Measurements from ENCODE around the gene SHC3. TPM values are rescaled to one million over a fixed set of nuclear protein-coding genes. Genes with fewer than 3 reads are reported as not detected.

SHC3 gene
- total and polyA plus RNA-seq, 2 experiments from 2014 or later = 0.30 to 0.54 TPM

- TF ChIP-seq EZH2phosphoT487 (IDR thresholded peaks at IDR 0.05; ENCODE audit: insufficient read depth, low read depth) (no peak), EZH2 (IDR thresholded peaks at IDR 0.05; ENCODE audit: insufficient read depth, poor library complexity, severe bottlenecking) (no peak)
- Histone ChIP-seq H3K36me3 (ENCODE audit: low read depth) (no peaks in the 10 kb centered on the region), H3K79me2 (ENCODE audit: insufficient read depth) (no peaks in the 10 kb centered on the region), H3K9ac (no peak overlapping the region), H3K4me3 (peak overlapping the region; percentile 15; the same call in 1 of the 2 replicates), H3K27ac (peak overlapping the region; percentile 82), H3K9me3 (ENCODE audit: low read depth) (no peaks in the 10 kb centered on the region), H3K9me2 (ENCODE audit: insufficient read depth) (no peaks in the 10 kb centered on the region; the same call in 1 of the 2 replicates), H3K4me1 (ENCODE audit: insufficient read depth) (peaks cover 24% of the 10 kb centered on the region), H3F3A (ENCODE audit: insufficient read depth) (peaks cover 27% of the 10 kb centered on the region), H3K4me2 (ENCODE audit: unreplicated experiment) (peak overlapping the region; percentile 38), H4K20me1 (ENCODE audit: insufficient read depth) (no peaks in the 10 kb centered on the region), H3K27me3 (replicated peaks; ENCODE audit: insufficient read depth) (no peaks in the 10 kb centered on the region), H2AFZ (no peak overlapping the region)
- in situ Hi-C loops (cut with MboI) = no loop called here
- WGBS, 2 experiments (ENCODE audit: low coverage in 1 of 2, low lambda C conversion rate in 2 of 2, missing lambda C conversion rate in 2 of 2) = 72% methylated on average over 4 of the region's 4 CpGs
- DNase-seq = peak; percentile 6
Measured at GRCh38 chr9:89154218-89154617, 24.4 kb downstream of the SHC3 start.

- no peaks in the 10 kb centered on the region for H3K36me3 ChIP-seq (ENCODE audit: low read depth)
- H3K4me2 ChIP-seq (ENCODE audit: unreplicated experiment) = peak overlapping the region; percentile 39
- H3K4me1 ChIP-seq (ENCODE audit: insufficient read depth) = peaks cover 24% of the 10 kb centered on the region
- H3K9me2 ChIP-seq (ENCODE audit: insufficient read depth) = no peaks in the 10 kb centered on the region; the same call in 1 of the 2 replicates
- 41 to 42% methylated on average over 14 of the region's 14 CpGs for WGBS, 2 experiments (ENCODE audit: low coverage in 1 of 2, low lambda C conversion rate in 2 of 2, missing lambda C conversion rate in 2 of 2)
- no peak for TF ChIP-seq EZH2 (IDR thresholded peaks at IDR 0.05; ENCODE audit: insufficient read depth, poor library complexity, severe bottlenecking)
- in situ Hi-C loops (cut with MboI) = no loop called here
- H3K9ac ChIP-seq = peak overlapping the region; percentile 58
- H3K4me3 ChIP-seq = no peak overlapping the region
- no peaks in the 10 kb centered on the region for H3K79me2 ChIP-seq (ENCODE audit: insufficient read depth)
- peak; percentile 95 for DNase-seq
- no peaks in the 10 kb centered on the region for H3K27me3 ChIP-seq (replicated peaks; ENCODE audit: insufficient read depth)
- no peaks in the 10 kb centered on the region for H3K9me3 ChIP-seq (ENCODE audit: low read depth)
- peak overlapping the region; percentile 82 for H3K27ac ChIP-seq
- peak overlapping the region; percentile 49 for H2AFZ ChIP-seq
- H3F3A ChIP-seq (ENCODE audit: insufficient read depth) = peaks cover 27% of the 10 kb centered on the region
- no peaks in the 10 kb centered on the region for H4K20me1 ChIP-seq (ENCODE audit: insufficient read depth)
Measured at GRCh38 chr9:89153232-89154017, 25.2 kb downstream of the SHC3 start.

DNA sequence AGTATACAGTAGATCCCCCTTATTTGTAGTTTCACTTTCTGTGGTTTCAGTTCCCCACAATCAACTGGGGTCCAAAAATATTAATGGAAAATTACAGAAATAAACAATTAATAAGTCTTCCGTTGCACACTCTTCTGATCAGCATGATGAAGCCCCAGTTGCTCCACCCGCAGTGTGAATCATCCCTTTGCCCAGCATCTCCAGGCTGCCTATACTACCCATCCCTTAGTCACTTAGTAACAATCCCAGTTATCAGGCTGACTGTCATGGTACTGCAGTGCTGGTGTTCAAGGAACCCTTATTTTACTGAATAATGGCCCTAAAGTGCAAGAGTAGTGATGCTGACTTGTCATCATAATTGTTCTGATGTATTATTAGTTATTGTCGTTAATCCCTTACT is 28.9 kb downstream of the SHC3 start:
- Histone ChIP-seq H3K27ac (no peak overlapping the region), H2AFZ (0 out of 2 replicates have a peak overlapping the region, but pooled peaks have one; percentile 21), H3K9ac (no peak overlapping the region), H3K79me2 (ENCODE audit: insufficient read depth) (no peaks in the 10 kb centered on the region), H3K27me3 (replicated peaks; ENCODE audit: insufficient read depth) (no peaks in the 10 kb centered on the region), H3K4me3 (peak overlapping the region; percentile 8; the same call in 1 of the 2 replicates), H3K36me3 (ENCODE audit: low read depth) (no peaks in the 10 kb centered on the region), H4K20me1 (ENCODE audit: insufficient read depth) (no peaks in the 10 kb centered on the region), H3F3A (ENCODE audit: insufficient read depth) (peaks cover 16% of the 10 kb centered on the region), H3K4me1 (ENCODE audit: insufficient read depth) (peaks cover 15% of the 10 kb centered on the region), H3K4me2 (ENCODE audit: unreplicated experiment) (no peak overlapping the region), H3K9me2 (ENCODE audit: insufficient read depth) (no peaks in the 10 kb centered on the region), H3K9me3 (ENCODE audit: low read depth) (no peaks in the 10 kb centered on the region)
- WGBS, 2 experiments (ENCODE audit: low coverage in 1 of 2, low lambda C conversion rate in 2 of 2, missing lambda C conversion rate in 2 of 2) = 31 to 32% methylated on average over 3 of the region's 3 CpGs
- DNase-seq = peak; percentile 91
- no peak for TF ChIP-seq EZH2 (IDR thresholded peaks at IDR 0.05; ENCODE audit: insufficient read depth, poor library complexity, severe bottlenecking)
- TF ChIP-seq EZH2phosphoT487 (IDR thresholded peaks at IDR 0.05; ENCODE audit: insufficient read depth, low read depth) = no peak
- in situ Hi-C loops (cut with MboI) = no loop called here

- peaks cover 7% of the 10 kb centered on the region for H3F3A ChIP-seq (ENCODE audit: insufficient read depth)
- peaks cover 3% of the 10 kb centered on the region for H3K4me1 ChIP-seq (ENCODE audit: insufficient read depth)
- no peak overlapping the region for H3K4me3 ChIP-seq
- no peak overlapping the region for H3K9ac ChIP-seq
- H2AFZ ChIP-seq = no peak overlapping the region
- TF ChIP-seq EZH2 (IDR thresholded peaks at IDR 0.05; ENCODE audit: insufficient read depth, poor library complexity, severe bottlenecking) (no peak), EZH2phosphoT487 (IDR thresholded peaks at IDR 0.05; ENCODE audit: insufficient read depth, low read depth) (no peak)
- H3K27me3 ChIP-seq (replicated peaks; ENCODE audit: insufficient read depth) = no peaks in the 10 kb centered on the region
- no peaks in the 10 kb centered on the region for H3K79me2 ChIP-seq (ENCODE audit: insufficient read depth)
- no peaks in the 10 kb centered on the region for H3K9me3 ChIP-seq (ENCODE audit: low read depth)
- H3K27ac ChIP-seq = no peak overlapping the region
- no peak for DNase-seq
- no peaks in the 10 kb centered on the region for H4K20me1 ChIP-seq (ENCODE audit: insufficient read depth)
- 97 to 98% methylated on average over 3 of the region's 3 CpGs for WGBS, 2 experiments (ENCODE audit: low coverage in 1 of 2, low lambda C conversion rate in 2 of 2, missing lambda C conversion rate in 2 of 2)
- no peaks in the 10 kb centered on the region for H3K36me3 ChIP-seq (ENCODE audit: low read depth)
- no peaks in the 10 kb centered on the region for H3K9me2 ChIP-seq (ENCODE audit: insufficient read depth)
- no peak overlapping the region for H3K4me2 ChIP-seq (ENCODE audit: unreplicated experiment)
- in situ Hi-C loops (cut with MboI) = no loop called here
Measured at GRCh38 chr9:89145097-89145496, 33.5 kb downstream of the SHC3 start.
